ENCODE results near the gene HOXA6. TPM values are rescaled to one million over a fixed set of nuclear protein-coding genes. Genes with fewer than 3 reads are reported as not detected.
A peak's percentile ranks its signal among the peaks of the same experiment; 100 is the strongest.

The HOXA6 gene
- polyA plus RNA-seq, 1 donor, result 5.6 TPM

DNA sequence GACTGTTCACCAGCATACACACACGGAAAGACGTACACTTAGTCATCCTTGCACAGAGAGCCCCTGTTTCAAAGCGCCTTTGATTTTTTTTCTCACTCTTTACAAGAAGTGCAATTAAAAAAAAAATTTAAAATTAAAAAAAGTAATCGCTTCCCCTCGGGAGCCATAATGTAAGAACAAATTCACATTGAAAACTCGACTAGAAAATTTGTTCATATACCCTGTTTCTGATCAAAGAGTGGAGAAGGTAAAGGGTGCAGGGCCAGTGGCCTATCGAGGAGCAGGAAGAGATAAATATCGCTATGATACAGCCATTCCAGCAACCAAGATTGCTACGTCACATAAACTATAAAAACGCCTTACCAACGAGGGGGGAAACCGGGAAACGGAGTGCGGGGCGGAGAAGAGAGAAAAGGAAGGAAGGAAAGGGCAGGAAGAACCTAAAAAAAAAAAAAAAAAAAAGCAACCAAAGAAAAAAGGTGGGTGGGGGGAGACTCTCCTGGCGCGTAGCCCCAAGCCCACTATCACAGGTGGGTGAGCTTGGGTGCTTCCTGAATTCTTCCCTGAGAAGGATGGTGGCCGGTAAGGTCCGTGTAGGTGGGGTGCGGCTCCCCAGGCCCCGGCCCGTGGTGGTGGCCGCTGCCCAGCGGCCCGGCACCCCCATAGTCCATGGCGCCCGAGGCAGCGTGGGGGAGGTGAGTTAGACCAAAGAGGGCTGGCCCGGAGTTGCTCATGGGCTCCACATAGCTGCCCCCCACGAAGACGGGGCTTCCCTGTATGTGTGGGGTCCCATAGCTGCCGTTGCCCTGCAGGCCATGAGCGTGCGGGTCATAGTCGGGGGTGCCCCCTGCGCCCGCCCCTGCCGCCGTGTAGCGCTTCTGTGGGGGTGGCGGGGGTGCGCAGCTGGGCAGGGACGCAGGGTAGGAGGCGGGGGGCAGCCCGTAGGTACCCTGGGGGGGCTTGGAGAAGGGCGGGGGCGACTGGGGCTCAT, 39.9 kb downstream of the HOXA6 start:
- DNase-seq, result no peak

DNA sequence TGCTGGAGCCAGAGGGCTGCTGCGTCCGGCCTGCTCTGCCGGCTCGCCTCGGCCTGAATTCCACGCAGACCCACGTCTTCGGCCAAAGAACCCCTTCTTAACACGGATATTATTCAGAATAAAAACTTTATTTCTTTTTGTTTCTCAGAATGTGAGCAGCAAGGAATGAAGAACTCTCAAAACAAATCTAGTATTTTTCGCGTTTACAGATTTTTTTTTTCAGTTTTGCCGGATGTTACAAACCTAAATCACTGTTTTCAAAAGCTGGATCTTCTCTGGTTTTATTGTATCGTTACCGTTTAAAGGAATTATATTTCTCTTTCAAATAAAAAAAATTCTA, 40.7 kb downstream of the HOXA6 start:
- DNase-seq, result no peak

DNA sequence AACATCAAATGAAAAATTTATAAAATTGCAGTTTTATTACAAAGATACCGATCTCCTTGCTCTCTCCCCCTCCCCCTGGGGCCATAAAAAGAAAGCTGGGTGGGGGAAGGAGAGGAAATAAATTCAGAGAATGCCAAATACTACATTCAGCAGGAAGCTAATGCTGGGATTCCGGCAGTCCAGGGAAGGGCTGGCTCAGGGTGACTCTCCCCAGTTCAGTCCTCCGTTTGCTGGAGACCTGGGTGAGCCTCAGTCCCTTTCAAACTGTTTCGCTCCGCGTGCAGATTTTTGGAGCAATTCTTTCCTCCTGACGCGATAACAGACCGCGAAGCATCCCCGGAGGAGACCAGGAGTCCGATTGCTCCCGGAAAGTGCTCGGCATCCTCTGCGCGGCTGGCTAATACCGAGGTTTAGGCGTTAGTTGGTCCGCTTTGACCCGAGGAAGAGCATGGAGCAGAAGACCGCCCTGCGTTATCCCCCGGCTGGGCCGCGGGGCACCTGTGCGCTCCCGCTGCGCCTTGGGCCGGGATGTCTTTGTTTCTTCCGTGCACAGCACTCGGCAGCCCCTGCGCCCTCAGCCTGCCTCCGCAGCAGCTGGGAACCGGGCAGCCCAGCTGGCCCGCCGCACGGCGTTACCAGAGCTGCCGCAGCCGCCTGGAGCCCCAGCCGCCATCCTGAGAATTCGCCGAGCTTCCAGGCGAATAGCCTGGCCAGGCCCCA, 41.2 kb downstream of the HOXA6 start:
- DNase-seq, result no peak

DNA sequence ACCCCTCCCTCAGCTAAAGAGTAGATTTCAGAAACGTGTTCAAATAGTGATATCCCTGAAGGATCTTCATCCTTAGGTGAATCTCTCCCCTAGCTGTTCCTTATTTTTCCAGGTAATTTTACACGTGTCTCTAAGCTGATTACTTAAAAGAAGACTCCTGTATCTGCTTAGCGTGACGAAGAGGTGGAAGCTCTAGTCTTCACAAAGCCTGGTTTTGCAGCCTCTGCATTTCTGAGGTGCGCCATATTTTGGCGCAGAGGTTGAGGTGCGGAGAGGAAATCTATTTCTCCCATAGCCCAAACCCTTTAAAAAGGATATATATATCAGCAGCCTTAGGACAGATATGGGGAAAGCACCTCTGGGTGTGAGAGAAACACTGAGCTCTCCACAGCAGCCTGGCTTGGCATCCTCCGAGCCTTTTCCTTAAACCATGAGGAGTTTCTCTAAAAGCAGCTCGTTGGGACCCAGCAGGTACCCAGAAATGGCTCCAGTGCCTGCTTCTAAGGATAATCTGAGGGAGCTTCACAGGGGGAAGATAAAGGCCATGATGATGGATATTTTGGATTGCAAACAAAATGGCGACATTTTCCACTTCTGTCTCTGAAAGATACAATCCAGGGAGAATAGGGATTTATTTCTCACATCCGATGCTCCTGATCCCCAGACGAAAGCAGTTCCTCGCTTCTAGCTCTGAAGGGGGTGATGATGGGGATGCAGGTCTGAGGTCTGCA, 42.1 kb downstream of the HOXA6 start:
- DNase-seq, result no peak

DNA sequence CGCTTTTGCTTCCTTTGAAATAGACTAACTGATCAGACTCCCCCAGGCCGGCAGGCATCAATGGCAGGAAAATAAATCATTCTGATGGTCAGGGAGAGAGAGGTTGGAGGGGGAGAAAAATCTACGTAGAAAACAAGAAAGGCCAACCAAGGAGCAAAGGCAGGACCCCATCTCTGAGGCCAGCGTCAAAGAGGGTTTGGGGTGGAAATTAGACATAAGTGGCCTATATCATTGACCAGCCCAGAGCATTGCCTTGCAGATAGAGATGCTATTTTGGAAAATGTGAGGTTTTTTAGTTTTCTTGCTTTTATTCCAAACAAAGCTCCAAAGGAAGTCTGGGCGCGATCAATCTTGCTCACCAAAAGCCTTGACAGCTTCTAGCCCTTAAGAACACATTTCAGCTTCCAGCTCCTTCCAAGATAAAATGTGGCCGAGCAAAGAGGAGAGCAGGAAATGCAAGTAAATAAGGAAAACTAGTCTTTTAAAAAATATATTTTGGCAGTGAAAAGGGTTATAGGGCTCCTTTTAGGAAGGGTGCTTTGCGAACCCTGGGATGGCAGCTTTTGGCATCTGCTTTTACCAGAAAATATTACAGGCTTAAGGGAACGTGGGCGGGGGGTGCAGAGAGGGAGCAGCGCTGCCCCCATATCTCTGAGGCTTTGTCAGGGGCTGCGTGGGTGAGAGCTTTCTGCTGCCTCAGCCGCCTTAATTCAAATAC, 43.1 kb downstream of the HOXA6 start:
- DNase-seq, result no peak

DNA sequence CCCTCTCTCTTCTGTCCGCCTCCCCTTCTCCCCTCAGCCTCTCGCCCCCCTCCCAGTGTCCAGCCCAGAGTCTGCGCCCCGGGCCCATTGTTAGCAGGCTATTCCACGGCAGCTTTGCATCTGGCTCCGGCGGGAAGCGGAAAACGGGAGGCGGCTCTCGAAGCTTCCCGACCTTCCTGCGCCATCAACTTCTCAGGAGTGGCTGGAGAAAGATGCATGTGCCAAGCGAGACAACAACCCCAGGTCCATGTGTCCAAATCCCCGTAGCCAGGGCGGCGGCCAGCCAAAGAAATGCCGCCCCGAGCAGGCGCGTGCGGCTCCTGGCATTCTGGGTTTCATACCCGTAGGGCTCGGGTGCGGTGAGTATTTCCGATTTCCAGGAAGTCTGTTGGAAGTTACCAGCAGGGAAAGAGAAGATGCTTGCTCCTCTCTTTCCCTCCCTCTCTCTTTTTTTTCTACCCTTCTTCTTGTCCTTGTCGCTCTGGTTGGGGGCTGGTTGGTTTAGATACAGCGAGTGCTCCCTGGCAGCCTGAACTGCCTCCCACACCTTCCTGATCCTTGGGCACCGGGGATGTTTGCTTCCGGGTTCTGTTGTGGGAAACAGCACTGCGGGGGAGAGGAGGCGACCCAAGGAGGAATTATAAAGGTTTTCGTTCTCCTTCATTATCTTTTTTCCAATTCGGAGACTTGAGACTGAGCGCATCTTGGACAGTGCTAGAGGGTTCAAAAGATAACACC, 43.9 kb downstream of the HOXA6 start:
- DNase-seq, result no peak

DNA sequence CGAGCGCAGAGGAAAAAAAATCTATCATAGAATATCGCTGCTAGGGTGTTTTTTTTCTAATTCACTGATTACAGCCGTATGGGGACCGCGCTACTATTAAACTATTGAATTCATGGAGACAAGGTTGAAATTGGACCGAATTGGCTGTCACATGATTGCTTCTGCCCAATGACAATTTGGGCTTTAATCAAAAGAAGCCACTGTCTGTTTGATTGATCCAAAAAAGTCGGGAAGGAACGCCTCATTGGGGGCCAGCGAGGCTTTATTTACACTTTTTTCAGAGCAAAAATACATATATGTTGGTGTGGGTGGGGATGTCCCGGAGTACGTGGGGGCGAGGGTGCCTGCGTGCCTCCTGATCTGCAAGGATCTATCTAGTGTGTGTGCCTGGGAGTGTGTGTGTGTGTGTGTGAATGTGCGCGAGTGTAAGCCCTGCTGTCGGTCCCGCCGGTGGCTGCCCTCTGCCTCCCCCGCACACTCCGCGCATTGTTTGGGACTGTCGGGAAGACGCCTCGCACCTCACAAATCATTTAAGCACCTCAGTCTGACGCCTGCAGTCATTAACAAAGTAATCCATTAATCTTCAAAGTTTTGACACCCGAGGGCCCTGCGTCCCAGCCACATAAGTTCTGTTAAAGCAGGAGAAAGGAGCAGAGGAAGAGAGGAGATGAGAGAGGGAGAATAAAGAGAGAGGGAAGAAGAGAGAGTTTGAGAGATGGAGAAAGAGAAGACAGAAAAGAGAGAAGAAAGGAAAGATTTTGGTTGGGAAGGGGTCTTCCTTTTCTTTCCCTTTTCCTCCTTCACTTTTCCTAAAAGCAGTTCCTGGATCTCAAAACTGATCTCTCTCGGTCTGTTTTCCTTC, 44.8 kb downstream of the HOXA6 start, which contains the start of gene HOXA2:
Gene HOXA2, minus strand, starts transcription at position 103 of the 862 bp plus-strand sequence. CDS start 183 bp downstream, outside the sequence.
- no peak for DNase-seq

DNA sequence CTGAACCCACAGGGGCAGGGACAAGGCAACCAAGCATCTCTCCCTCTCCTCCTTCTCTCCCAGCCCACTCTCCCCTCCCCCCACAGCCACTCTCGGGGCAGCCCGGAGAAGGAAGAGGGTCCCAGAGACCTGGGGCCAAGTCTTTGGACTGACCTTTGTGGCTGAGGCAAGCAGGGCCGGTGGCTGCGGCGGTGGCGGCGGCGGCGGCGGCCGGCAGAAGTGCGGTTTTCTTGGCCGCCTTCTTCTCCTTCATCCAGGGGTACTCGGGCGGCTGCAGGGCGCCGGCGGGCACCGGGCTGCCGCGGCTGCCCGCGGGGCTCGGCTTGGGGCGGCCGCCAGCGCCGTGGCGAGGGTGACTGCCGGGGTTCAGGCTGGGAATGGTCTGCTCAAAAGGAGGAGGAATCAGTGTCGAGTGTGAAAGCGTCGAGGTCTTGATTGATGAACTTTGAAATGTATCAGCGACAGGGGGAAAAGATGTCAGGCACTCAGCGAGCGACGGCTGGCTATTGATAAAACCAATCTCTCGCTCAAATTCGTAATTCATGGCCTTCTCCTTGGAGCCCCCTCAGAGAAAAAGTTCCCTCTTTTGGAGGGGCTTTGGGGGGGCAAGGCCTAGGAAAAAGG, 45.5 kb downstream of the HOXA6 start:
- DNase-seq, result no peak

DNA sequence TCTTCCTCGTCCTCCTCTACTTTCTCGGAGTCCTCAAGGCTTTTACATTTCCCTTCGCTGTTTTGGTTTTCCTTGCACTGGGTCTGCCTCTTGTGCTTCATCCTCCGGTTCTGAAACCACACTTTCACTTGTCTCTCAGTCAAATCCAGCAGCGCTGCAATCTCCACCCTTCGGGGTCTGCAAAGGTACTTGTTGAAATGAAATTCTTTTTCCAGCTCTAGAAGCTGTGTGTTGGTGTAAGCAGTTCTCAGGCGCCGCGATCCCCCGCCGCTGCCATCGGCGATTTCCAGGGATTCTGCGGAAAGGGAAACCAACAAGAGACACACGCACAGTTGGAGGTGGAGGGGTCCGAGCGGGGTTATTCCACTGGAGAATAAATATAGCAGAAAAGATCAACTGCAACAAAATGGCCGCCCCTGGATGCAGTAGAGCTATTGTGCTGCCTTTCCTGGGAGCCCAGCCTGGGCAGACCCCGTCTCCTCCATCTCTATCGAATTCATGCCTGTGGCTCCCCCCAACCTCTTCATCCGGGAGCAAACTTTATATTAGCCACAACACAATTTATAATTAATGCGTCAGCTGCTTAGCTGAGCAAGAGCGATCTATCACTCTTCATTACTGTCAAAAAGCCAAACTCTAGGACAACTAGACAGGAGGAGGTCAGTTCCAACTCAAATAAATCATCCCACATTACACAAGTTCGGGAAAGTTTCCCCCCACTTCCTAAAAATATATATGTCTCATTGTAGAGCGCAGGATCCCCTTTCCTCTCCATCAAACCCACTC, 46.2 kb downstream of the HOXA6 start:
- DNase-seq, result no peak

DNA sequence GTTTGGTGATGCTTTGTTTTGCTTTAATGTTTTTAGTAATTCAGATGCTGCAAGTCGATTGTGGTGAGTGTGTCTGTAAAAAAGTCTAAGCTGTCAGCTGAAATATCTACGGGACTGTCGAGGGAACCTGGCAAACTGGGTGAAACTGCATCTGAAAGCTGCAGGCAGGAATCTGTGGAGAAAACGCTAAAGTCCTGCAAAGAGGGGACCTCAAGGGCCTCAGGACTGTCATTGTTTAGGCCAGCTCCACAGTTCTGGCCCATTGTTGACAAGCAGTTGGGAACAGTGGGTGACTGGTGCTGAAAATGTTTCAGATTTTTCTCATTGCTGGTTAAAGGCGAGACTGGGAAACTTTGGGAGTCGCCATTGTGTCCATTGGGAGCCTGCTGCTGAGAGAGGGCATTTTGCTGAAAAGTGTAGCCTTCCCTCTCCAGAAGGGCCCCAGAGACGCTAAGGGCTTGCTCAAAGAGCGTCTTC, 46.8 kb downstream of the HOXA6 start:
- no peak for DNase-seq

DNA sequence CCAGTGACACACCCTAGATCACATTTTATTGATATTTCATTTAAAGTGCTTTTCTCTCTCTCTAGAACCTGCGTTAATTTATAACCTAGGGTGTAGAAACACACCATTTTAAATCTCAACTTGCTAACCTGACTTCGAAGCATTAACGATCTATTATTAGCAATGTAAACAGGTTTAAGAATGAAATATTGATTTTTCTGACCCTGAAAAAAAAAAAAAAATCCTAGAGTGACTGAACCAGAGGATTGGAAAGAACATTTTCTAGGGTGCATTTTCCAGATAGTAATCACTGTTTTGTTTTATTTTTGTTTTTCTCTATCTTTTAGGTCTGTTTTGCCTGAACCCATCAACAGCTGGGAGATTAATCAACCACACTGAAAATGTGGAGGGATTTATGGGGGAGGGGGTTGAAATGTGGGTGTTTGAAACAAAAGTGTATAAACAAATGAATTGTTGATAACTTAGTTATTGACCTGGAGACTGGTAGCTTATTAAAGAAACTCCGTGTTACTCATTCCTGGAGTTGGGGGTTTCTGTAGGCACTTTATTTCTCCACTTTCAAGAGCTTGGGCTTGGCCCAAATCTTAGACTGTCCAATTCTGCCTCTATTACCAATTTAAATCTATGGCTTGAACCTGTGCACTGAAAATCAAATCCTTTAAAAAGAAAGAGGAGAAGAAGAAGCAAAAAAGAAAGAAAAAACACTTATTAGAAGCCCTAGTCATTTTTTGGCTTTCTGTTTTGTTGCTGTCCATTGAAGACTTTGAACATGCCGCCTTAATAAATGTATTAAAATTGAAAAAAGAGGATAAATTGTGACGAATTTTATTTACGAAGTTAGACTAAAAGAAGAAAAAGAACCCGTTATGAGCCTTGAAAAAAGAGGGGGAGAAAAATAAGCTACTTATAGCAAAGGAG, 47.9 kb downstream of the HOXA6 start:
- DNase-seq, result no peak

DNA sequence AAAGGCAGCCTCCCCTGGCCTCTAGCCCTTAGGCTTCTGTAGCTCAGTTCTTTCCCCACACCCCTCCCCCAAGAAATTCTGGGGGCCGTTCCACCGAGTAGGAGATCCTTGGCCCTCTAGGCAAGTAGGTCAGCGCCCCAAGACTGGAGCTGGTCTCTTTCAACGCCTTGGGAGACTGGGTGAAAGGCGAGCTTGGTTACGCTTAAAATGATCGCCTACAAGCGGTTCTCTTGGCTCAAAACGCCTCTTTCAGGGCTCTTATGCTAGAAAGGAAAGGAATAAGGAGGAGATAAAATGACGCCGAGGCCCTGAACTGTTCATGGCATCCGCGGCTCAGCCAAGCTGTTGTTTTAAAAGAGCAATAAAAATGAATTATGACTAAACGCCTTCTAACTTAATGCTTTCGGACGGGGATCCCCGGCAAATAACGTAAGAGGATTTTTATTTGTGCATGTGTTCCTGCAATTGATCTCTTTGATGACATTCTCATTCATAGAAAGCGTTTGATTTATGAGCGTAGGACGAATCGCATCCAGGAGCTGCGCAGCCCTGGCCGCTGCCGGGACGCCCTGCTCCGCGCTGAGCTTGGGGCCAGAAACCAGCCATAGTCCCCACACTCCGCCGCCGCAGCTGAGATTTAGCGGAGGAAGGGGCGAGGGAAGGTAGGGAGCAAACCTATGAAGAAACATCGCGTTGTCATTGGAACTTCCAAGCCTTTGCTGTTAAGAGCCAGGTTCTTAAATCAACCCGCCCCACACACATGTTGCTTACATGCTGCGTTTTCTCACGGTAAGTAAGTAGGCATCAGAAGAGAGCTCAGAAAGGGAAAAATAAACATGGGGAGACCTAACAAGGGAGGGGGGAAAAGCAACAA, 48.8 kb downstream of the HOXA6 start:
- no peak for DNase-seq

DNA sequence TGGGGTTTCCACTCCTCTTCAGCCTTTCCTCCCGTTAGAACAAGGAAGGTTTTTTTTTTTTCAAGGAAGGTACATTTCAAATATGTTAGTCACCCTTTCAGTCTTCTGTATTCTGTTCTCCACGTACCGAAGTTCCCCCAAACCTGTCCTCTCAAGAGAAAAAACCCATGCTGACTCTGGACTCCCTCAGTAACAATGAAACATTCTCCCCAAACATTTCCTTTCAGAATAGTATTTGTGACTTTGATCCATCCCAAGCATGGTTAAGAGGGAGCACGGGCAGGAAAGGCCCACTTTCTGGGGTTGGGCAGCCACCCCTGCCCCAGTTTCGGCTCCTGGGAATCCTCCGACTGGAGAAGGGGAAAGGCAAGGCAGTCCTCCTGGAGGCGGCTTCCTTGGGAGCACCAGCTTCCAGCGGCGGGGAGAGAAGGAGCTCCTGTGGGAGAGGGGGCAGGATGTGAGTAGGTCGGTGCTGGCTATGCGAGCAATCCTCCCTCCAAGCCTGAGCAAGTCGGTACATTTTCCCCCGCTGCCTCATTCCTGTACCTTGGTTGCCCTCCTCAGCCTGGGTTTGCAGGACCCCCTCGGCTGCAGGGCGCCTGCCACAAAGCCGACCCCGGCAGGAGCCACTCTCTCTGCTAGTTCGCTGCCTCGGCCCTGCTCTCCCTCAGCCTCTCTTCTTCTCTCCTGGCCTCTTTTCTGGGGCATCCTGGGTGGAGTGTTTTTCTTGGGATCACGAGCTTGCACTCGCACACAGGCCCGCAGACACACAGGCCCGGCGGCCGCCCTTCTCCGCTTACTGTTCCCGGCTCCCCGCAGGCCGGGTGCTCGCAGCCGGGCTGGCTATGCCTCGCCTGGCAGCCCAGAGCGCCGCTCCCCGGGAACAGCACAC, 49.6 kb downstream of the HOXA6 start:
- DNase-seq, result no peak

DNA sequence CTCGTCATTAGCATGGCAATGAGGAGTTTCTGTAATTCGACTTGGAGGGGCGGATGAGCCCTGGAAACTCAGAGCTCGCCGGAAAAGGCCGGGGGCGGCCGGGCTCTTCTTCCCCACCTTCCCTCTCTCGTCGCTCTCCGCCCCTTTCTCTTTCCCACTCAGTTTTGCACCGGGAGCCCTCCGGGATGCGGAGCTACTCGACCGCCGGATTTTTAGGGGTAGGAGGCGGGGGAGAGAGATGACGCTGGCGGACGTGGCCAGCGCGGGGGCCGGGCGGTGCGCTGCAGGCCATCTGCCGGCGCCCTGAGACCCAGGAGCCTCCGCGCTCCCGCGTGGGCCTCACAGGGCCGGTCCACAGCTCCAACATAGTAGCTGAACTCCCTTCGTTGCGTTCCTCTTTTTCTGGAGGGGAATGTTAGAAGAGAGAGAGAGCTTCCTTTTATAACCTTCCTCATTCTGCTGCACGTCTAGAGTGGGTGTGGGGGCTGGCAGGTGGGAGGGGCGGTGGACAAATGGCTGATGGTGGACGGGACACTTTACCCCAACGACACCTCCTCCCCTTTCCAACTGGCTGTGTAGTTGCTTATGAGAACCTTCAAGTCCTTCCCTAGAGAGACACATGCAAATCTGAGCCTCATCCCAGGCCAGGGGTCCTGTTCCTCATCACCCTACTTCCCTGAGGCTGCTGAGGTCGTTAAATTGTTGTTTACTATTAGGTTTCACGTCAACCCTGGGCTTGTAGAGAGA, 50.6 kb downstream of the HOXA6 start:
- peak; percentile 77 for DNase-seq
